CD4-positive, alpha-beta T cell treated with Interleukin-15 for 1 hour (primary cell): ENCODE measurements around the gene FAM47E.
"Not testable (repeated sequence)": the region's sequence is repeated elsewhere in the genome, so short reads cannot be mapped to it uniquely, and the experiment has no call there.

ENCODE experiments used
- DNase-seq: peaks from one replicate; pipeline ENCODE4 v3.0.0-alpha.2; 2020

FAM47E gene

GRCh38 chr4:76270244-76271175, 19.0 kb downstream of the FAM47E start:
- DNase-seq: no peak

GRCh38 chr4:76271248-76271647, 19.7 kb downstream of the FAM47E start:
- DNase-seq: no peak

GRCh38 chr4:76272073-76272472, 20.6 kb downstream of the FAM47E start:
- no peak for DNase-seq

- no peak for DNase-seq
Observed at GRCh38 chr4:76272582-76272981, 21.1 kb downstream of the FAM47E start.

- no peak for DNase-seq
Observed at GRCh38 chr4:76272999-76273398, 21.5 kb downstream of the FAM47E start.

GRCh38 chr4:76275486-76276124, 24.1 kb downstream of the FAM47E start:
- DNase-seq: no peak

- DNase-seq: no peak
Observed at GRCh38 chr4:76276813-76277212, 25.3 kb downstream of the FAM47E start.

- no peak for DNase-seq
Observed at GRCh38 chr4:76277667-76278066, 26.1 kb downstream of the FAM47E start.

- DNase-seq: no peak
Observed at GRCh38 chr4:76278583-76278982, 27.1 kb downstream of the FAM47E start.

- no peak for DNase-seq
Observed at GRCh38 chr4:76279462-76279861, 27.9 kb downstream of the FAM47E start.

GRCh38 chr4:76280488-76281441, 29.2 kb downstream of the FAM47E start:
- no peak for DNase-seq

- DNase-seq: not testable (repeated sequence)
Observed at GRCh38 chr4:76281594-76281993, 30.1 kb downstream of the FAM47E start.

- DNase-seq: no peak
Observed at GRCh38 chr4:76282941-76283689, 31.6 kb downstream of the FAM47E start.

- no peak for DNase-seq
Observed at GRCh38 chr4:76283900-76284299, 32.4 kb downstream of the FAM47E start.

GRCh38 chr4:76287811-76288210, 36.3 kb downstream of the FAM47E start:
- not testable (repeated sequence) for DNase-seq

GRCh38 chr4:76292730-76293129, 41.2 kb downstream of the FAM47E start:
- DNase-seq: no peak

- no peak for DNase-seq
Observed at GRCh38 chr4:76293772-76294171, 42.3 kb downstream of the FAM47E start.

GRCh38 chr4:76296286-76296820, 44.8 kb downstream of the FAM47E start:
- no peak for DNase-seq

GRCh38 chr4:76298227-76298626, 46.7 kb downstream of the FAM47E start:
- DNase-seq: no peak

GRCh38 chr4:76300012-76300411, 48.5 kb downstream of the FAM47E start:
- DNase-seq: no peak

GRCh38 chr4:76301068-76301774, 49.7 kb downstream of the FAM47E start:
- no peak for DNase-seq
